Ishikawa (cell line): ENCODE data around the gene TMPRSS13.

Experiments
- CEBPB ChIP-seq: IDR thresholded peaks from 2 replicates; pipeline ENCODE4 v1.6.1; 2012
- EGR1 ChIP-seq: IDR thresholded peaks from 2 replicates; pipeline ENCODE4 v1.6.1; 2012
- TCF12 ChIP-seq: IDR thresholded peaks from 2 replicates; pipeline ENCODE4 v1.6.1; 2012; ENCODE audit warnings: low read depth

- TF ChIP-seq TCF12, result no peak
- TF ChIP-seq EGR1, result no peak
- TF ChIP-seq CEBPB, result no peak
These were observed 10.6 kb downstream of the TMPRSS13 start for GRCh38 chr11:117918366-117919255.
